ENCODE measurements around the gene LASP1NB.
A peak's percentile ranks its signal among the peaks of the same experiment; 100 is the strongest.

LASP1NB gene

DNA sequence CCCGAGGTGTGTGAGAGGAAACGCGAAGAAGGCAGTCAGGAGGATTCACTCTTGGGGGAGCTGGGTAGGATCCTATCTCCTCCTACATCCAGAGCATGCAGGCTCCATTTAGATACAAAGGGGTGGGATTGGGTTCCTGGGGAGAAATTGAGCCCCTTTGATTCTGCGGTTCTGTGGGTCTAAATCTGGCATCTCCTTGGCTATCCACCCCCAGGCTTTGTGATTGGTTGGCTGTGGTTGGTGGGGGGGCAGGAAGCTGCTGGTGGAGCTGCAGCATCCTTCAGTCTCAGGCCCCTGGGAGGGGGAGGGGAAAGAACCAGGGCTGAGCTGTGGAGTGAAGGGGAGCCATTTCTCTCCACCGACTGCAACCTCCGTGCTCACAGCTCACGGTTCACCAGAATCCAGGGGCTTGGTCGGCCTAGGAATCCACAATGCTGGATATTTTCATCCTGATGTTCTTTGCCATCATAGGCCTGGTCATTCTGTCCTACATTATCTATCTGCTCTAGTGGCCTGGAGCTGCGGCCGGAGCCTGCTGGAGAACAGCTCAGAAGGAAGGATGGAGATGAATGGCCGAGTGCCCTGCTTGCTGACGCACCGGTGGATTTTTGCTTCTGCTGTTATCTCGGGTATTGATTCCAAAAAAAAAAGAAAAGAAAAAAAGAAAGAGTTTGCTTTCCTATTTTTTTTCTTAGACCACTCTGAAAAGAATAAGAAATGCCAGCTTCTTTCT, at the start of gene LASP1NB:
Gene LASP1NB, plus strand, starts transcription at position 352 of the 733 bp plus-strand sequence.
- no peak for DNase-seq

GRCh38 chr17:38877130-38877851, 48.1 kb upstream of the LASP1NB start:
- no peak for DNase-seq

DNA sequence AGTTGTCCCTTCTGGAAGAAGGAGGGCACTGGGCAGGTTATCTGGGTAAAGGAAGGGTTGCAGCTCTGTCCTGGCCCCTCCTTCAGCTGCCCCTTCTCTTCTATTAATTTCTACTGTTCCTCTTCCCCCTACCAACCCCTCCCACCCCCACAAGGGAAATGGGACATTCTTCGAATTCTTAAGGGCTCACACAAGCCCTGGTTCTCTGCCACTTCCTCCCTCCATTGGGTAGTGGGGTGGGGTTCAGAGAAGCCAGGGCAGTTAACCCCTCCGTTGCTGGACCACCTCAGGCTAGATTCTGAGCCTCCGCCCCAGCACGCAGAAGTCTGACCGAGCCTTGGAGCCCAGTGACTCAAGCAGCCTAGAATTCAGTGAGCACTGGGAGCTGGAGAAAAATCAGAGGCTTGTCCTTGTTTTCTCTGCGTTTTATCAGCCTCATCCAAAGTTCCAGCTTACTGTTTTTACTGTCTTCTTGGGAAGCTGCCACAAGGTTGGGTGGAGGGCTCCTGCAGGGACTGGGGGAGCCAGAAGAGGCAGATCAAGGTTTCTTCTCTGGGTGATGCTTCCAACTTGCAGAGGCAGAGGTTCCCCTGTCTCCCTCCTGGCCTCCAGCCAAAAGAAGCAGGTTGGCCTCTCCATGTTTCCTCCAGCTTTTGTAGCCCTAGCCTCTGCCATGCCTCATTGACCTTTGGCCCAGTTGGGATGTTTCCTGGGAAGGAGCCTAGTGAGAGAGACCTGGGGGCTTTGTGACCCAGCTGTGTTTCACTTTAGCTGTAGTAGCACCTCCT, 45.3 kb upstream of the LASP1NB start:
- no peak for DNase-seq

DNA sequence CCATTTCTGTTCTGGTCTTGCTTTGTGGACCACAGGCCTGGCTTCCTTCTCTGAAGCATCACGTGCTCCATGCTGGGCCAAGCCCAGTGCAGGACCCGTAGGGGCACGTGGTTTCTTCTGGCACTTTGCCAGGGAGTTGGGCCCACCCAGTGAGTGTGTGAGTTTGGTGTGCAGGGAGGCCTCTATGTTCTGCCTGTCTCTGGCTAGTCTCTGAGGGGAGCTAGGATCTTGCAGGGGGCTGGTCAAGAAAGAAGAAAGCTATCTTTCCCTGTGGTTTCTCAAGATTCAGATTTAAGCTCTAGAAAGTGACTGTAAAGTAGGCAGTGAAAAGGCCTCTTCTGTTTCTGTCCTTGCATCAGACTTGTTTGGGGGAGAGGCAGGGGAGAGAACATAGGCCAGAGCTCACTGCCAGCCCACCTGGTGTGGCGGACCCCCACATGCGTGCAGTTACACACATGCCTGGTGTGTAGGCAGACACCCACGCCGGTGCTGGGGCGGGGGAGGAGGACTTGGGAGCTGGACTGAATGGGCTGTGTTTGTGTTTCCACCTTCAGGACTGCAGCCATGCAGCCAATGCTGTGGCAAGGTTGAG, 43.7 kb upstream of the LASP1NB start:
- DNase-seq, result peak; percentile 92

DNA sequence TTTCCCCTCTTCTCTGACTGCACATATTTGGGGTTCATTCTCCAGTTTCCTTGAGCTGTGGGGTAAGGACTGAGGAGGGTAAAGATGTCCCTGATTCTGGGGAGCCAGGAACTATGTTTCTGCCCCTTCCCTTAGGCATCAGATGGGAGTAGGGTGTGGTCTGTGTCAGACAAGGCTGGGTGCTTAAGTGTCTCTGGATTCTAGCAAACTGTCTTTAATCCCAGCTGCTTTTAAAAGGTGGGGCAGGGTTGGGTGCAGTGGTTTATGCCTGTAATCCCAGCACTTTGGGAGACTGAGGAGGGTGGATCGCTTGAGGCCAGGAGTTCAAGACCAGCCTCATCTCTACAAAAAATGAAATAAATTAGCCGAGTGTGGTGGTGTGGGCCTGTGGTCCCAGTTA, 42.5 kb upstream of the LASP1NB start:
- DNase-seq, result no peak

- DNase-seq, result no peak
These were observed 41.6 kb upstream of the LASP1NB start for GRCh38 chr17:38883592-38884526.

- DNase-seq, result no peak
These were observed 40.2 kb upstream of the LASP1NB start for GRCh38 chr17:38885044-38885727.

GRCh38 chr17:38885728-38886642, 39.4 kb upstream of the LASP1NB start:
- no peak for DNase-seq

DNA sequence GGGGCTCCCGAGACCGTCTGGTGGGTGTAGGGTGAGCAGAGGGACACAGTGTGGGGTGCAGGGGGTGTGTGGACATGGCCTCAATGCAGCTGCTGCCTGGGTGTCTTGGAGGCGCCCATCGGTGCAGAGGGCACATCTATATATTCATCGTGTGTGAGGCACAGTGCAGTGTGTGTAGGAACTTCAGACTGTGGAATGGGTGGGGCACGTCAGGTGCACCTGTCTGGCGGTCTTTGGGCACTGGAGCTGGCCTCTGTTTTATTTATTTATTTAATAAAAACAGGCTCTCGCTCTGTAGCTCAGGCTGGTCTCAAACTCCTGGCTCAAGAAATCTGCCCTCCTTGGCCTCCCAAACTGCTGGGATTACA, 38.8 kb upstream of the LASP1NB start:
- no peak for DNase-seq

GRCh38 chr17:38888842-38889241, 36.6 kb upstream of the LASP1NB start:
- DNase-seq, result no peak

- DNase-seq, result no peak
These were observed 35.5 kb upstream of the LASP1NB start for GRCh38 chr17:38889745-38890409.

DNA sequence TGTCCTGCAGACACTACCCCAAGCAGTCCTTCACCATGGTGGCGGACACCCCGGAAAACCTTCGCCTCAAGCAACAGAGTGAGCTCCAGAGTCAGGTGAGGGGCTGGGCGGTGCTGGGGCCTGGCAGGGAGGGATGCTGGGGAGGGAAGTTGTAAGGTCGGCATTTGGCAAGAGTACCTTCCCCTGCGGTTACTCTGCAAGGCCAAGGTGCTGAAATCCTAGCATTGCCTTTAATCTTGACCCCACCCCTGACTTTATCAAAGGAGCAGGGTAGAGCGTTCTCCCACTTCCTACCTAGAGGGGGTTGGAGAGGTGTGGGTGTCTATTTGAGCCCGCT, 35.0 kb upstream of the LASP1NB start:
- no peak for DNase-seq

DNA sequence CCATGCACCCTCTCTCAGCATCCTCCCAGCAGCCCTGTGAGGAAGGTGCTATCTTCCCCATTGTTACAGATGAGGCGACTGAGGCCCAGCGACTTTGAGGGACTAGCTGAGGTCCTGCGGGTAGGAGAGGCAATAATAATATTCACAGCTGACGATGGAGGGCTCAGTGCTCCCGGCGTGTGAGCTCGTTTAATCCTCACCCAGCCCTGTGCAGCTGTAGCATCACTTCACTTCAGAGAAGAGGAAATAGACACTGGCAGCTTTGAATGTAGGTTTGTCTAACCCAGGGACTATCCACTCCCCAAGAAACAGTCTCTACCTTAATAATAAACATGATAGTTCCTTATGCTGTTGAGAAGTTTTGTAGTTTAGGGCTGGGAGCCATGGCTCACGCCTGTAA, 34.0 kb upstream of the LASP1NB start:
- DNase-seq, result no peak

GRCh38 chr17:38892083-38892482, 33.3 kb upstream of the LASP1NB start:
- DNase-seq, result no peak

DNA sequence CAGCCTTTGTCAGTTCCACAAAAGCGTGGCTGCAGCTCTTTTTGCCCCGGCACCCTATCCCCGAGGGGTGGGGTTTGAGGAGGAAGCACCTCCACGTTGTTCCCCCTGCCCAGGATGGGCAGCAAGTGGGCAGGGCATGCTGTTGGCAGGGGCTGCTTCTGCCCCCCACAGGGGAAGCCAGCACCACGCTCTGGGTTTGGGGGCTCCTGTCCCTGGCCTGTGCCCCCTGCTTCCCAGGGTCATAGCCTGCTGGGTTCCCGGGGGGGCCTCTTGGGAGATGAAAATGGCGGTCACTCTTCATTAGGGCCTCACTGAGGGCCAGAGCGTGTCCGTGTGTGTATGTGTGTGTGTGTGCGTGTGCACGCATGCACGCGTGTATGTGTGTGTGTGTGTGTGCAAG, 32.8 kb upstream of the LASP1NB start:
- no peak for DNase-seq

DNA sequence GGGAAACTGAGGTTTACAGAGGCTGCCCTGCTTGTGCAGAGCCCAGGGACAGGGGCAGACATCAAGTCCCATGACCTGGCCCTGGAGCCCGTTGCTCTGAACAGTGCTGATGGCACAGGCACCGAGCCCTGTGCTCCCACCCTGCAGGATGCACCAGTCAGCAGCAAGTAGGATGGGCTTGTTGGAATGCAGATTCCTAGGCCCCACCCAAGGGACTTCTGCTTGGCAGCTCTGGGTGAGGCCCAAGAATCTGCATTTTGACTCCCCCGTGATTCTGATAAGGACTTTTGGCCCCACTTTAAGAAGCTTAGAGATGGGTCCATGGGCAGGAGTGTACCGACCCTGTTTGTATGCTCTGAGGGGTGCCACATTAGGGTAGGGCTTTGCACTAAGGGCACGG, 32.3 kb upstream of the LASP1NB start:
- DNase-seq, result peak; percentile 14

- DNase-seq, result no peak
These were observed 31.8 kb upstream of the LASP1NB start for GRCh38 chr17:38893607-38894006.

- no peak for DNase-seq
These were observed 31.1 kb upstream of the LASP1NB start for GRCh38 chr17:38894276-38894675.

DNA sequence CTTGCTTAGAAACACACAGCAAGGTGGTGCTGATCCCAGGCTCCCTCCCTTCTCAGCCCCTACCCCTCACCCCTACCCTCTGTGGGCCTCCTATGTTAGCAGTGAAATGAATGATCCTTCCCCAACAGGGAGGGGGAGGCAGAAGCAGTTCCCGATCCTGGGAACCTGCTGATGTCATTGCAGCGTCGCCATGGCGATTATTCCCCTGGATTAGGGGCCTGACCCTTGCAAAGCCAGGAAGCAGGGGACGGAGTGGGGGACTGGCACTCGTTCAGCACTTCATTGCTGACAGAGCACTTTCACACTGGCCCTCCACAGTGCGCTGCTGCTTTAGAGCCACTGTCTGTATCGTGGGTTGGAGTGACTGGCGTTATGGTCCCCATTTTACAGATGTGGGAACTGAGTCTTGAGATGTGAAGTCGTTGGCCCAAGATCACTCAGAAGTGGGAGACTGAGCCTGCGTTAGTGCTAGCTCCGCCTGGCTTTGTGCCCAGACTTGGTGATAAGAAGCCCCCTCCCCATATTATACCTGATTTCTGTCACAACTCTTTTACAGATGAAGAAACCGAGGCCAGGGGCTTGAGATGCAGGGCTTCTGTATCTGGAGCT, 29.0 kb upstream of the LASP1NB start:
- DNase-seq, result no peak

DNA sequence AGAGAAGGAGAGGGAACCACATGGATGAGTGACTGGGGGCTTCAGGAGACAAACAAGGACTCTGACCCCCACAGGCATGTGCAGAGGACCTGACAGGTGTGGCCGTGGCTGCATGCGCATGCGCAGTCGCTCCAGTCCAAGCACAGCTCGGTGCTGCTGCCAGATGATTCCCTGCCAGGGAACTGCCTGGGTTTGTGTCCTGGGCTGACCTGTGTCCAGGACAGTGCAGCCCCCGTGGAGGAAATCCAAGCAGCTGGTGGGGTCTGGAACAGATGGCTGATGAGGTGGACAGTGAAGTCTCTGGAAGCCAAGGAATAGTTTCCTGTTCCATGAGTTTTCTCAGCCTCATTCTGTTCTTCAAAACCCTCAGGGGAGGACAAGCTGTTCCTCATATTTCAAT, 28.2 kb upstream of the LASP1NB start:
- no peak for DNase-seq

All from OCI-M1 (cell line).